ENCODE data around the gene UGT1A10.
"Not testable (repeated sequence)": the region's sequence is repeated elsewhere in the genome, so short reads cannot be mapped to it uniquely, and the experiment has no call there.

Gene UGT1A10

GRCh38 chr2:233636306-233636705 lies at the start of gene UGT1A10:
Gene UGT1A10, plus strand, starts transcription at chr2:233636448. Its CDS starts 75 bp downstream, at chr2:233636523.
- in situ Hi-C loops (cut with MboI; ENCODE audit: low sequenced_read_pairs): not testable (repeated sequence)

GRCh38 chr2:233588400-233588799 lies 47.8 kb upstream of the UGT1A10 start:
- in situ Hi-C loops (cut with MboI; ENCODE audit: low sequenced_read_pairs): no loop called here

- in situ Hi-C loops (cut with MboI; ENCODE audit: low sequenced_read_pairs): not testable (repeated sequence)
Observed at GRCh38 chr2:233592706-233593105, 43.5 kb upstream of the UGT1A10 start.

GRCh38 chr2:233593201-233593600 lies 43.0 kb upstream of the UGT1A10 start:
- in situ Hi-C loops (cut with MboI; ENCODE audit: low sequenced_read_pairs): no loop called here

- in situ Hi-C loops (cut with MboI; ENCODE audit: low sequenced_read_pairs): no loop called here
Observed at GRCh38 chr2:233597522-233597921, 38.7 kb upstream of the UGT1A10 start.

- in situ Hi-C loops (cut with MboI; ENCODE audit: low sequenced_read_pairs): no loop called here
Observed at GRCh38 chr2:233598952-233599351, 37.3 kb upstream of the UGT1A10 start.

- in situ Hi-C loops (cut with MboI; ENCODE audit: low sequenced_read_pairs): no loop called here
Observed at GRCh38 chr2:233600386-233600785, 35.9 kb upstream of the UGT1A10 start.

GRCh38 chr2:233602076-233602475 lies 34.2 kb upstream of the UGT1A10 start:
- in situ Hi-C loops (cut with MboI; ENCODE audit: low sequenced_read_pairs): no loop called here

- in situ Hi-C loops (cut with MboI; ENCODE audit: low sequenced_read_pairs): no loop called here
Observed at GRCh38 chr2:233603520-233603919, 32.7 kb upstream of the UGT1A10 start.

GRCh38 chr2:233604826-233605225 lies 31.4 kb upstream of the UGT1A10 start:
- in situ Hi-C loops (cut with MboI; ENCODE audit: low sequenced_read_pairs): no loop called here

GRCh38 chr2:233605680-233606079 lies 30.6 kb upstream of the UGT1A10 start:
- in situ Hi-C loops (cut with MboI; ENCODE audit: low sequenced_read_pairs): no loop called here

- in situ Hi-C loops (cut with MboI; ENCODE audit: low sequenced_read_pairs): no loop called here
Observed at GRCh38 chr2:233611284-233611683, 25.0 kb upstream of the UGT1A10 start.

GRCh38 chr2:233617476-233617875 lies 18.8 kb upstream of the UGT1A10 start, which contains the start of gene UGT1A8:
Gene UGT1A8, plus strand, starts transcription at chr2:233617633. Its CDS starts 75 bp downstream, at chr2:233617708.
- in situ Hi-C loops (cut with MboI; ENCODE audit: low sequenced_read_pairs): not testable (repeated sequence)

- in situ Hi-C loops (cut with MboI; ENCODE audit: low sequenced_read_pairs): no loop called here
Observed at GRCh38 chr2:233620204-233620603, 16.0 kb upstream of the UGT1A10 start.

- in situ Hi-C loops (cut with MboI; ENCODE audit: low sequenced_read_pairs): not testable (repeated sequence)
Observed at GRCh38 chr2:233621863-233622262, 14.4 kb upstream of the UGT1A10 start.

GRCh38 chr2:233627331-233628025 lies 8.8 kb upstream of the UGT1A10 start:
- in situ Hi-C loops (cut with MboI; ENCODE audit: low sequenced_read_pairs): no loop called here

GRCh38 chr2:233638836-233639235 lies 2.6 kb downstream of the UGT1A10 start:
- in situ Hi-C loops (cut with MboI; ENCODE audit: low sequenced_read_pairs): no loop called here

- in situ Hi-C loops (cut with MboI; ENCODE audit: low sequenced_read_pairs): no loop called here
Observed at GRCh38 chr2:233639860-233640259, 3.6 kb downstream of the UGT1A10 start.

- in situ Hi-C loops (cut with MboI; ENCODE audit: low sequenced_read_pairs): no loop called here
Observed at GRCh38 chr2:233643128-233643527, 6.9 kb downstream of the UGT1A10 start.

- in situ Hi-C loops (cut with MboI; ENCODE audit: low sequenced_read_pairs): not testable (repeated sequence)
Observed at GRCh38 chr2:233646033-233646432, 9.8 kb downstream of the UGT1A10 start.

- in situ Hi-C loops (cut with MboI; ENCODE audit: low sequenced_read_pairs): no loop called here
Observed at GRCh38 chr2:233650981-233651380, 14.7 kb downstream of the UGT1A10 start.

- in situ Hi-C loops (cut with MboI; ENCODE audit: low sequenced_read_pairs): no loop called here
Observed at GRCh38 chr2:233651430-233651829, 15.2 kb downstream of the UGT1A10 start.

- in situ Hi-C loops (cut with MboI; ENCODE audit: low sequenced_read_pairs): no loop called here
Observed at GRCh38 chr2:233654501-233654900, 18.3 kb downstream of the UGT1A10 start.

Data from hTERT RPE-1 (cell line).